Neutrophil (primary cell): Measurements from ENCODE around the gene SLC16A8.

ENCODE experiments used
- H3K27ac ChIP-seq: fragments of 200-600 bp; sonication (generic); 2 replicates; pipeline ENCODE4 v1.5.1; 2016; ENCODE audit warnings: mild to moderate bottlenecking, moderate library complexity
- H3K27me3 ChIP-seq: fragments of 200-600 bp; sonication (generic); 2 replicates; pipeline ENCODE4 v1.6.0; 2016; ENCODE audit warnings: mild to moderate bottlenecking
- H3K36me3 ChIP-seq: fragments of 200-600 bp; sonication (generic); 2 replicates; pipeline ENCODE4 v1.5.1; 2017
- H3K4me1 ChIP-seq, 2 experiments: fragments of 200-600 bp in 1 of 2; sonication (generic) in 1 of 2; 1 replicate in 1 of 2; 2 replicates in 1 of 2; pipeline versions ENCODE4 v1.5.1 to v1.6.1; 2013 to 2016; ENCODE audit warnings: low read depth in 1 of 2, low read length in 1 of 2, mild to moderate bottlenecking in 1 of 2, moderate library complexity in 1 of 2; ENCODE audit not compliant: control insufficient read depth in 1 of 2, insufficient read depth in 1 of 2
- H3K4me3 ChIP-seq, 2 experiments: fragments of 200-600 bp in 1 of 2; sonication (generic) in 1 of 2; 1 replicate in 1 of 2; 2 replicates in 1 of 2; pipeline ENCODE4 v1.5.1; 2013 to 2016; ENCODE audit warnings: low read depth in 1 of 2, low read length in 1 of 2, mild to moderate bottlenecking in 1 of 2, moderate library complexity in 1 of 2
- H3K9me3 ChIP-seq: fragments of 200-600 bp; sonication (generic); 2 replicates; pipeline ENCODE4 v1.5.1; 2016
- TF ChIP-seq, protein P1 (sequence below): fragments of 200-600 bp; sonication (generic); IDR thresholded peaks from 2 replicates; pipeline ENCODE4 v1.5.1; 2016; ENCODE audit warnings: antibody characterized with exemption

SLC16A8 gene, protein sequence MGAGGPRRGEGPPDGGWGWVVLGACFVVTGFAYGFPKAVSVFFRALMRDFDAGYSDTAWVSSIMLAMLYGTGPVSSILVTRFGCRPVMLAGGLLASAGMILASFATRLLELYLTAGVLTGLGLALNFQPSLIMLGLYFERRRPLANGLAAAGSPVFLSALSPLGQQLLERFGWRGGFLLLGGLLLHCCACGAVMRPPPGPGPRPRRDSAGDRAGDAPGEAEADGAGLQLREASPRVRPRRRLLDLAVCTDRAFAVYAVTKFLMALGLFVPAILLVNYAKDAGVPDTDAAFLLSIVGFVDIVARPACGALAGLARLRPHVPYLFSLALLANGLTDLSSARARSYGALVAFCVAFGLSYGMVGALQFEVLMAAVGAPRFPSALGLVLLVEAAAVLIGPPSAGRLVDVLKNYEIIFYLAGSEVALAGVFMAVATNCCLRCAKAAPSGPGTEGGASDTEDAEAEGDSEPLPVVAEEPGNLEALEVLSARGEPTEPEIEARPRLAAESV

DNA sequence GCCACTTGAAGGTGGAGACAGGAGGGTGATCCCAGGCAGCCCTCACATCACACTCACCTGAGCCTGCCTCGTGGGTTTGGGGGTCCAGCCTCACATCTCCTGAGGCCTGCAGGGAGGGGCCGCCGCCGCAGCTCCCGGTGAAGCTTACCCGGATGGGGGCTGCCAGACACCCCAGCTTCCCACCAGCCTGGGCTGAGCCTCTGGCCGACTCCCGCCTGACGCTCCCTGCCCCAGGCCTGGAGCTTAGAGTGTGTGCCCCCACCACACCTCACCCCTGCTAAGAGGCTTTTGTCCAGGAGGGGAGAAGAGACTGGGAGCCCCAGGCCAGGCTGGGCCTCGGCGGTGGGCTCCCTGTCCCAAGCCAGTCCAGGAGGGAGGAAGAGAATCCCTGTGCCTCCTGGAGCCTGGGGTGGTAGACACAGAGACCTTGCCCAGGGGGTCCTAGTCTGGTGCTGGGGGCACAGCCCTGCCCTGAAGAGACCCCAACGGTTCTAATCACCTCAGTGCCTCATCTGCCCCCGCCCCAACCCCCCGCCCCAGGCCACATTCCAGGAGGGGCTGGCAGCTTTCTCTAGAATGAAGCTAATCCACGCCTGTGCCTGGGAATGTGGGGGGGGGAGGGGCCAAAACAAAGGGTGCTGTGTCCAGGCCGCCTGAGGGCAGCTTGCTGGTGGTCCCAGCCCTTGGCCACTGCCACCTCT lies at the start of gene SLC16A8:
TSS of gene SLC16A8 (minus strand) at position 254 of the 701 bp plus-strand sequence. CDS start 1,311 bp downstream, outside the sequence.
- no peak within 1 kb of the TSS for H3K27ac ChIP-seq
- H3K36me3 ChIP-seq: peaks cover 5% of the 10 kb centered on the region
- peaks cover 77% of the 10 kb centered on the region for H3K27me3 ChIP-seq
- no peaks in the 10 kb centered on the region for H3K9me3 ChIP-seq
- H3K4me3 ChIP-seq: no peak within 1 kb of the TSS
- TF ChIP-seq, protein P1, sequence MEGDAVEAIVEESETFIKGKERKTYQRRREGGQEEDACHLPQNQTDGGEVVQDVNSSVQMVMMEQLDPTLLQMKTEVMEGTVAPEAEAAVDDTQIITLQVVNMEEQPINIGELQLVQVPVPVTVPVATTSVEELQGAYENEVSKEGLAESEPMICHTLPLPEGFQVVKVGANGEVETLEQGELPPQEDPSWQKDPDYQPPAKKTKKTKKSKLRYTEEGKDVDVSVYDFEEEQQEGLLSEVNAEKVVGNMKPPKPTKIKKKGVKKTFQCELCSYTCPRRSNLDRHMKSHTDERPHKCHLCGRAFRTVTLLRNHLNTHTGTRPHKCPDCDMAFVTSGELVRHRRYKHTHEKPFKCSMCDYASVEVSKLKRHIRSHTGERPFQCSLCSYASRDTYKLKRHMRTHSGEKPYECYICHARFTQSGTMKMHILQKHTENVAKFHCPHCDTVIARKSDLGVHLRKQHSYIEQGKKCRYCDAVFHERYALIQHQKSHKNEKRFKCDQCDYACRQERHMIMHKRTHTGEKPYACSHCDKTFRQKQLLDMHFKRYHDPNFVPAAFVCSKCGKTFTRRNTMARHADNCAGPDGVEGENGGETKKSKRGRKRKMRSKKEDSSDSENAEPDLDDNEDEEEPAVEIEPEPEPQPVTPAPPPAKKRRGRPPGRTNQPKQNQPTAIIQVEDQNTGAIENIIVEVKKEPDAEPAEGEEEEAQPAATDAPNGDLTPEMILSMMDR: no peak
- H3K4me1 ChIP-seq: peaks cover 8% of the 10 kb centered on the region in 2 experiments

DNA sequence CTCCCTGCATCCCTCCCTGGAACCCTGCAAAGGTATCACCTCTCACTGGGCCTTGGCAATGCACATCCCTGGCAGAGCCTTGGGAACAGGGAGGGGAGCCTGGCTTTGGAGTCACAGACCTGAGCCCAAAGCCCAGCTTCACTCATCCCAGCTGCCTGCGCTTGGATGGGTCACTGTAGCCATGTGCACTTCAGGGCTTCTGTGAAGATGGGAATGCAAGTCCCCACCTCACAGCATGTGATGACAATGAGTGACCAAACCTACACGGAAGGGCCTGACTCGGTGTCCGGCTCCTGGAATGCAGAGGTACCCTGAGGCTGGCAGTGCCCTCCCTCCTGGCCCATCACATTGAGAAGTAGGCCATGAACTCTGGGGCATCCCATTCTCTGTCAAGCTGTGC lies 49.3 kb upstream of the SLC16A8 start:
- Histone ChIP-seq H3K4me1 (no peaks in the 10 kb centered on the region), H3K4me3 (no peak overlapping the region), H3K9me3 (no peaks in the 10 kb centered on the region), H3K36me3 (peaks cover 30% of the 10 kb centered on the region), H3K27ac (no peak overlapping the region), H3K27me3 (no peaks in the 10 kb centered on the region)
- TF ChIP-seq, protein P1: no peak

DNA sequence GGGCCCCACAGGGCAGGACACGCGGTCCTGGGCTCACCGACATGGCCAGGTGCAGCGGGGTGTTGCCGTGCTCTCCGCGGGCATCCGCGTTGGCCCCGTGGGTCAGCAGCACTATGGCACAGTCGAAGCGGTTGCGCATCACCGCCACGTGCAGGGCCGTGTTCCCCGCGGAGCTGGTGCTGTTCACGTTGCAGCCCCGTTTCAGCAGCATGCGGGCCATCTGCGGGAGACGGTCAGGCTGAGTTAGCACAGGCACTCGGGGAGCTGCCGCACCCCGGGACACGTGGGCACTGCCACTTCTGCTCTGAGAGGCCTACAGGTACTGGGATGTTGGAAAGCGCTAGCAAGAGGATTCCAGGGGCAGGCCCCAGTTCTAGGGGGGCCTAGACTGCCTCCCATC lies 48.8 kb upstream of the SLC16A8 start:
- Histone ChIP-seq H3K36me3 (peaks cover 30% of the 10 kb centered on the region), H3K4me3 (no peak overlapping the region), H3K27me3 (no peaks in the 10 kb centered on the region), H3K27ac (no peak overlapping the region), H3K9me3 (no peaks in the 10 kb centered on the region), H3K4me1 (no peaks in the 10 kb centered on the region)
- TF ChIP-seq, protein P1: no peak

DNA sequence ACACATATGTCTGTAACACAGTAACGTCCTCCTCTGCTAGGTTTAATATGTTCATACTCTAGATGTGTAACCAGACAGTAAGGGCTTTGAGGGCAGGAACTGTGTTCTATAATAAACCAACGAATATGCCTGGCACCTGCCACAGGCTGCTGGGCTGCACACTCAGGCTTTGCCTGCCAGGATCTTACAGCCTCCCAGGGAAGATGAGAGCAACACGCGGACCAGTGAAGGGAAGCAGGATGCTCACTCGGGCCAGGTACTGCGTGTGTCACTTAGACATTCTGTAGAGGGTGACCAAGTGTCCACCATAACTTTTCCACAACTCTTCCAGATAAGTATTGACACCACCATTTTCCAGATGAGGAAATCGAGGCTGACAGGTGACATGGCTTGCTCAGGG lies 48.2 kb upstream of the SLC16A8 start:
- TF ChIP-seq, protein P1: no peak
- no peaks in the 10 kb centered on the region for H3K9me3 ChIP-seq
- H3K36me3 ChIP-seq: peaks cover 30% of the 10 kb centered on the region
- H3K27me3 ChIP-seq: no peaks in the 10 kb centered on the region
- no peak overlapping the region for H3K27ac ChIP-seq
- H3K4me3 ChIP-seq: no peak overlapping the region
- H3K4me1 ChIP-seq: no peaks in the 10 kb centered on the region

DNA sequence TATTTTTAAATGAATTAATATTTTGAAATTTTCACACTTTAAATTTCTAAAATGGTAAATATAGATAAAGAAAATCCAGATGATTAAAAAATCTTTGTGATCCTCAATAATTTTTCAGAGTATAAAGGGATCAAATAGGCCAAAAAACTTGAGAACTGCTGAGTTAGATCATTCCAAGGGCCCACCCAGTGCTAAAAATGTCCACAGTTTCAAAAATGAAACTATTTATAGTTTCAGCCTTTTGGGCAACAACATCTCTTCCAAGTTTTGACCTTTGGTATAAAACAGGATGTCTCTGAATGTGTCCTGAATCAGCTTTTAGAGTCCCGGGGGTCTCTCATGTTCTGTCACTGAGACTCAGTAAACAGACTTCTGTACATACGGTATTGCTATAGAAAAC lies 47.4 kb upstream of the SLC16A8 start:
- no peak overlapping the region for H3K4me3 ChIP-seq
- H3K36me3 ChIP-seq: peaks cover 30% of the 10 kb centered on the region
- TF ChIP-seq, protein P1: no peak

More for the DNA sequence above, 47.4 kb upstream of the SLC16A8 start:
- Histone ChIP-seq H3K9me3 (no peaks in the 10 kb centered on the region), H3K4me1 (no peaks in the 10 kb centered on the region), H3K27me3 (no peaks in the 10 kb centered on the region), H3K27ac (no peak overlapping the region)
